Mesothelial cell of epicardium (in vitro differentiated cells): ENCODE measurements around the gene AMH. TPM values are rescaled to one million over a fixed set of nuclear protein-coding genes. Genes with fewer than 3 reads are reported as not detected.

Experiments
- DNase-seq, 2 experiments: peaks; one replicate each; pipeline ENCODE4 v3.0.0; 2021; ENCODE audit warnings: low spot score in 2 of 2; ENCODE audit not compliant: unreplicated experiment in 2 of 2
- H3K27ac Mint-ChIP-seq: 2 replicates; pipeline ENCODE4 v1.8.0; 2021; ENCODE audit warnings: mixed read lengths
- H3K27me3 Mint-ChIP-seq: 2 replicates; pipeline ENCODE4 v1.8.0; 2021; ENCODE audit warnings: low read depth, mixed read lengths
- H3K36me3 Mint-ChIP-seq: 2 replicates; pipeline ENCODE4 v1.8.0; 2021; ENCODE audit warnings: mixed read lengths
- H3K4me1 Mint-ChIP-seq: 2 replicates; pipeline ENCODE4 v1.8.0; 2021; ENCODE audit warnings: mixed read lengths
- H3K4me3 Mint-ChIP-seq: 2 replicates; pipeline ENCODE4 v1.8.0; 2021; ENCODE audit warnings: mild to moderate bottlenecking, moderate library complexity, mixed read lengths
- H3K9me3 Mint-ChIP-seq: 2 replicates; pipeline ENCODE4 v1.8.0; 2021; ENCODE audit warnings: mixed read lengths
- total RNA-seq: library from RNA; stranded (reverse); gene quantifications from 3 replicates; pipeline ENCODE4 v1.2.1, GENCODE V29; 2021
- TF ChIP-seq, protein P1 (sequence below): fragments of 200-600 bp; sonication (generic); IDR thresholded peaks from one replicate; pipeline ENCODE4 v1.5.0; 2021; ENCODE audit warnings: antibody characterized with exemption; ENCODE audit not compliant: unreplicated experiment

Gene AMH
- total RNA-seq, 1 donor from 2014 or later = 50.1 TPM

DNA sequence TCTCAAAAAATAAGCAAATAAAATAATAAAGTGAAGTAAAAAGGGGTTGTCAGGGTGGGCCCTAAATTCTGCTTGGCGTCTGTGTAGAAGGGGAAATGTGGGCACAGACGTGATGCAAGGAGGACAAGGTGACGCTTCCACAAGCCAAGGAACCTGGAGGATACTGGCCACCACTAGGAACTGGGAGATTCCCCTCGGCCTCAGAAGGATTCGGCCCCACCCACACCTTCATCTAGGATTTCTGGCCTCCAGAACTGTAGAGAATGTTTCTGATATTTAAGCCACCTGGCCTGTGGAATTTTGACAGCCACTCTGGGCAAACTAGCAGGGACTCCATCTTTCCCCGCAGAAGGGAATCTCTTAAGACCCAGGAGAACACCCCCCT, 14.1 kb upstream of the AMH start:
- Mint-ChIP-seq H3K9me3 (no peaks in the 10 kb centered on the region), H3K27ac (peak overlapping the region; percentile 93), H3K27me3 (no peaks in the 10 kb centered on the region), H3K4me3 (peak overlapping the region; percentile 87), H3K4me1 (peaks cover 33% of the 10 kb centered on the region), H3K36me3 (peaks cover 9% of the 10 kb centered on the region)
- TF ChIP-seq, protein P1, sequence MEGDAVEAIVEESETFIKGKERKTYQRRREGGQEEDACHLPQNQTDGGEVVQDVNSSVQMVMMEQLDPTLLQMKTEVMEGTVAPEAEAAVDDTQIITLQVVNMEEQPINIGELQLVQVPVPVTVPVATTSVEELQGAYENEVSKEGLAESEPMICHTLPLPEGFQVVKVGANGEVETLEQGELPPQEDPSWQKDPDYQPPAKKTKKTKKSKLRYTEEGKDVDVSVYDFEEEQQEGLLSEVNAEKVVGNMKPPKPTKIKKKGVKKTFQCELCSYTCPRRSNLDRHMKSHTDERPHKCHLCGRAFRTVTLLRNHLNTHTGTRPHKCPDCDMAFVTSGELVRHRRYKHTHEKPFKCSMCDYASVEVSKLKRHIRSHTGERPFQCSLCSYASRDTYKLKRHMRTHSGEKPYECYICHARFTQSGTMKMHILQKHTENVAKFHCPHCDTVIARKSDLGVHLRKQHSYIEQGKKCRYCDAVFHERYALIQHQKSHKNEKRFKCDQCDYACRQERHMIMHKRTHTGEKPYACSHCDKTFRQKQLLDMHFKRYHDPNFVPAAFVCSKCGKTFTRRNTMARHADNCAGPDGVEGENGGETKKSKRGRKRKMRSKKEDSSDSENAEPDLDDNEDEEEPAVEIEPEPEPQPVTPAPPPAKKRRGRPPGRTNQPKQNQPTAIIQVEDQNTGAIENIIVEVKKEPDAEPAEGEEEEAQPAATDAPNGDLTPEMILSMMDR = no peak
- DNase-seq = no peak

DNA sequence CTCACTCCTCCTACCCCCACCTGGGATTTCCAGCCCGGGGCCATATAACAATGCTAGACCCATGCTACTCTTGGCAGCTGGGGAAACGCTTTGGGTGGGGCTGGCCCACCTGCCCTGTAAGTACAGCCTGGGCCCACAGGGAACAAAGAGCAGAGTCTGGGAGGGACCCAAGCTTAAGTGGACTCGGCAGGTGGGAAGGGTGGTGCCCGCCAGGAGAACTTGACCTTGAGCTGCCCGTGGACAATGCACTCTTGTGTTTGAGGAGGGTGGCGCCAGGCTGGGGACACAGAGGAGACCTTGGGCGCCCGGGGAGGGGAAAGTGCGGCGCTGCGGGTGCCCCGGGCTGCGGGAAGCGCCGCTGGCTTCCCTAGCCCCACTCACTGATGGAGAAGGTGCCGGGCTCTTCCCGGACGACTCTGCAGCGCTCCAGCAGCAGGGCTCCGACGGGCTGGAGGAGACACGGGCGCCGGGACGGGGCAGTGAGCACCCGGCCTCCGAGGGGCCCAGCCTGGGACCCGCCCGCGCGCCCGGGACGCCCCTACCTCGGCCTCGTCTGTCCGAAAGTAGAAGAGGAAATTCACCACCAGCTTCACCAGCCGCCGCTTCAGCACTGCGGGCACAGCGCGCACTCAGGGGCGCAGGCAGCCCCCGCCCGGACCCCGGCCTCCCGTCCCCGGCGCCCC, 13.6 kb upstream of the AMH start:
- H3K27me3 Mint-ChIP-seq = no peaks in the 10 kb centered on the region
- H3K4me3 Mint-ChIP-seq = peak overlapping the region; percentile 87
- DNase-seq = no peak
- H3K36me3 Mint-ChIP-seq = peaks cover 9% of the 10 kb centered on the region
- peak overlapping the region; percentile 93 for H3K27ac Mint-ChIP-seq
- TF ChIP-seq, protein P1 = no peak
- H3K9me3 Mint-ChIP-seq = no peaks in the 10 kb centered on the region
- peaks cover 38% of the 10 kb centered on the region for H3K4me1 Mint-ChIP-seq

DNA sequence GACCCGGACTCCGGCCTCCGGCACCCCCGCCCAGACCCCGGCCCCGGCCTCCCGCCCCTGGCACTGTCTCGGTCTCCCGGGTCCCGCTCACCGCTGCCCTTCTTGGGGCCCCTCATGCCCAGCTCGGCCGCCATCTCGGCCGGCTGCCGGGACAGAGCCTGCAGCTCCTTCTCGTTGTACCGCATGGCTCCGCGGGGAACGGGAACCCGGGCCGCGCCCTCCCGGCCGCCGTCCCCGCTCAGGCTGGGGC, 13.1 kb upstream of the AMH start:
- Mint-ChIP-seq H3K36me3 (peaks cover 9% of the 10 kb centered on the region), H3K4me1 (peaks cover 42% of the 10 kb centered on the region), H3K27ac (no peak overlapping the region), H3K27me3 (no peaks in the 10 kb centered on the region), H3K4me3 (peak overlapping the region; percentile 87), H3K9me3 (no peaks in the 10 kb centered on the region)
- TF ChIP-seq, protein P1 = no peak
- DNase-seq = no peak

DNA sequence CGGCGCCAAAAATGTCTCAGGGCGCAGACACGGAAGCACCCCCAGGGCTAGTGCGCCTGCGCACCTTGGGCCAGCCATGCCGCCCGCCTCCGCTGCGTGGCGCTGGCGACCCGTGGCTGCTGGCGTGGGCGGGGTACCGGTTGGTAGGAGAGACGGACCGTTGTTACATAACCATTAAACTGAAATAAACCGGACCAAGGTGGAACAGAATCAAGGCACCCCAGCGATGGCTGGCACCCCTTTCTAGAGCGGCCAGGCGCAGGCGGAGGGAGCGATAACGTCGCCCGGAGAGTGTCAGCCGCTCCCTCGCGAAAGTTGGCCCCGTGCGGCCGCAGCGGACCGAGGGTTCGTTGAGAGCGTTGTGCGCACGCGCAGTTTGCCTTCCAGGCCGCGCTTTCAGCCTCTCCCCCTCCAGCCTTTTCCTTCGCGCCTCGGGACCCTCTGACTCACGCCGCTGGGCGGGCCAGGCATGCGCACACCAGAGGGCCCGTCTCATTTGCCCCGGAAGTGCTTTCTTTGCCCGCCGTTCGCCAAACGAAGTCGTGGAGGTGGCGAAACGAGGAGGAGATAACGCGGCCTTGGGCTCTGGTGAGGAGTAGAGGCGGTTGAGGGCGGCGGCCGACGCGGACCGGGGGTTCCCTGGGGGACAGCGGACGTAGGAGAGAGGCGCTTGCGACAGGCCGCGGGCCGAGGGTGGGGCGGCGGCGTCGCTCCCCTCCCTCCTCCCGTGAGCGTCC, 12.6 kb upstream of the AMH start, which contains the start of the genes PLEKHJ1 and SF3A2:
TSS of gene PLEKHJ1 (minus strand) at position 16 of the 737 bp plus-strand sequence. CDS start 81 bp downstream, outside the sequence.
TSS of gene SF3A2 (plus strand) at position 511 of the 737 bp plus-strand sequence. CDS start 6,595 bp downstream, outside the sequence.
- H3K4me1 Mint-ChIP-seq = peaks cover 47% of the 10 kb centered on the region
- no peaks in the 10 kb centered on the region for H3K27me3 Mint-ChIP-seq
- DNase-seq = peak; percentile 97 to 99
- TF ChIP-seq, protein P1 = peak; percentile 97
- no peaks in the 10 kb centered on the region for H3K9me3 Mint-ChIP-seq
- H3K27ac Mint-ChIP-seq = peak within 1 kb of the TSS; percentile 95
- H3K4me3 Mint-ChIP-seq = peak within 1 kb of the TSS; percentile 87
- H3K36me3 Mint-ChIP-seq = peaks cover 7% of the 10 kb centered on the region

DNA sequence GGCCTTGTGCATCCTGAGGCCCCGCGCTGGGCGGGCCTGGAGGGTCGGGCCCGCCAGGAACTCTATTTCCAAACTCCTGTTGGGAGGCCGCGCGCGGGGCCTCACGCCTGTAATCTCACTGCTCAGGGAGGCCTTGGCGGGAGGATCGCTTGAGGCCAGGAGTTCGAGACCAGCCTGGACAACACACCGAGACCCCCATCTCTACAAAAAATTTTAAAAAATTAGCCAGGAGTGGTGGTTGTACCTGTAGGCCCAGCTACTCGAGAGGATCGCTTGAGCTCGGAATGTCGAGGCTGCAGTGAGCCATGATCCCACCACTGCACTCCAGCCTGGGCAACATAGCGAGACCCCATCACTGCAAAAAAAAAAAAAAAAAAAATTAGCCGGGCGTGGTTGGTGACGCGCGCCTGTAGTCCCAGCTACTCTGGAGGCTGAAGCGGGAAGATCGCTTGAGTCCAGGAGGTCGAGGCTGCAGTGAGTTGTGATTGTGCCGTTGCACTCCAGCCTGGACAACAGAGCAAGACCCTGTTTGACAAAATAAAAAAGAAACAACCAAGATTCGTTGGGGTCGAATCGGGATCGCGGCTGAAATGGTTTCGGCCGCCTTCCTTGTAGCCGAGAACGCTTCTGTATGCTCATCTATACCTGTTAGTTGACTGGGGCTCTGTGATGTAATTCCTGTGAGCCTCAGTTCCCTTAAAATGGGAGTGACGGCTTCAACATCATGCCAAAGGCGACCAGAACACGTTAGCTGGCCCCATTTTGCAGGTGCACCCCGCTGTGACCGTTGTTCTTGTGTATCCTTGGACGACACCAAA, 11.9 kb upstream of the AMH start:
- no peaks in the 10 kb centered on the region for H3K9me3 Mint-ChIP-seq
- TF ChIP-seq, protein P1 = no peak
- peak overlapping the region; percentile 95 for H3K27ac Mint-ChIP-seq
- peaks cover 51% of the 10 kb centered on the region for H3K4me1 Mint-ChIP-seq
- H3K36me3 Mint-ChIP-seq = peaks cover 5% of the 10 kb centered on the region
- no peak for DNase-seq
- peak overlapping the region; percentile 87 for H3K4me3 Mint-ChIP-seq
- no peaks in the 10 kb centered on the region for H3K27me3 Mint-ChIP-seq
